SH-SY5Y (cell line): Measurements from ENCODE around the gene EPGN.

Source experiments
- GATA2 ChIP-seq: IDR thresholded peaks from 2 replicates; pipeline ENCODE4 v1.6.1; 2011; ENCODE audit warnings: mild to moderate bottlenecking, low read depth, low read length
- GATA3 ChIP-seq: IDR thresholded peaks from 2 replicates; pipeline ENCODE4 v1.6.1; 2011; ENCODE audit warnings: low read depth, mild to moderate bottlenecking, low read length, moderate library complexity

DNA sequence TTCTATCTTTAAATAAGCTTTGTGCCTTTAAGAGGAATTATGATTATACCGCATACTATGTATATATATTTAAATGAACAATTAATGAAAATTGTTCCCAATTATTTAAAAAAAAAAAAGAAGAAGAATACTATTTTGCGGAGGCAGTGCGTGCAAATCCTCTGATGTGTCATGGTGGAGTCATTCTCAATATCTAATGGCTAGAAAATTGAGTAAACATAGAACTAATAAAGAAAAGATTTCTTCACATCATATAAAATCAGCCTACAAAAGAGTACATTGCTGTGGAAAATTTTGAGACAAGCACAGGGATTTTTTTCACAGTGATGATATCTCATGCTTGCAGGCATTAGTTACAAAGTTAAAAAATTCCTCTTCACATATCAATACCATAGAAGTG is 54.1 kb downstream of the EPGN start:
- no peak for TF ChIP-seq GATA3
- no peak for TF ChIP-seq GATA2
